ENCODE results near the gene EFHC2.

EFHC2 gene

DNA sequence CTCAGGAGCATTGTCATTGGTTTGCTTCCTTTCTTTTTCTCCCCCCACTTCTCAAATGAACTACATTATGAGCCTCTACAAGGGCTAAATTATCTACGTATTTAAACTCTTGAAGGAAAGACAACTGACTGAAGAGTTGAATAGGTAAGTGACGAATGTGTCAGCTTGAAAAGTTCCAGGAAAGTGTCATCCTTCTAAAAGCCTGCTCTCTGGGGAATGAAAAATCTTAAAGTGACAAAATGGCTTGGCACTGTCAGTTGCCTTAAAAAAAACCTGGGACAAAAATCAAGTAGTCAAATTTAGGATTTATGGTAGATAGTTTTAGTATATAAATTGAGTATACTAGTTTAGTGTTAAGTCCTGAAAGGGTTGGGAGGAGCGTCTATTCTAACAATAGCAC lies 196.3 kb downstream of the EFHC2 start:
- no peak for DNase-seq (ENCODE audit: low read depth in 3 of 3)

GRCh38 chrX:44144177-44144945 lies 199.1 kb downstream of the EFHC2 start:
- no peak for DNase-seq (ENCODE audit: low read depth in 3 of 3)

DNA sequence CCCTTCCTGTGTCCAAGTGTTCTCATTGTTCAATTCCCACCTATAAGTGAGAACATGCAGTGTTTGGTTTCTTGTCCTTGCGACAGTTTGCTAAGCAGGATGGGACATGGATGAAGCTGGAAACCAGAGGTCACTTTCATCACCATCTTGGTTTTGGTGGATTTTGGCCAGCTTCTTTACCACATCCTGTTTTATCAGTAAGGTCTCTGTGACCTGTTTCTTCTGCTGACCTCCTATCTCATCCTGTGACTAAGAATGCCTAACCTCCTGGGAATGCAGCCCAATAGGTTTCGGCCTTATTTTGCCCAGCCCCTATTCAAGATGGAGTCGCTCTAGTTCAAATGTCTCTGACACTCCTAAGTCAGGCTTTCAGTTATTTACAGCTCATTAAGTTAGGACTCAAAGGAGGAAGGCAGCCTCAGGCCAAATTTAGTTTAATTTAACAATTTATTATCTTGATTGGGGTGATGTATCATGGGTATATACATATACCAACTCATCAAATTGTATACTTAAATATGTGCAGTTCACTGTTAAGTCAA lies 200.3 kb downstream of the EFHC2 start:
- DNase-seq (ENCODE audit: low read depth in 3 of 3), result no peak

DNA sequence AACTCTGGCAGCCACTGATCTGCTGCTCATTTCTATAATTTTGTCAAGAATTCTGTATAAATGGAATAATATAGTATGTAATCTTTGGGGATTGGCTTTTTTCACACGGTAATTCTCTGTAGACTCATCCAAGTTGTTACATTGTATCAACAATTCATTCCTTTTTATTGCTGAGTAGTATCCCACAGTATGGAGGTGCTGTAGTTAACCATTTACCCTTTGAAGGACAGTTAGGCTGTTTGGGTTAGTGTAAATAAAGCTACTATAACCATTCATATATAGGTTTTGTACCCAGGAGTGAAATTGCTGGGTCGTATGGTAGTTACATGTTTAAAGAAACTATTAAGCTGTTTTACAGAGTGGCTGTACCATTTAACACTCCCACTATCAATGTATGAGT lies 213.3 kb downstream of the EFHC2 start:
- DNase-seq (ENCODE audit: low read depth in 3 of 3), result no peak

DNA sequence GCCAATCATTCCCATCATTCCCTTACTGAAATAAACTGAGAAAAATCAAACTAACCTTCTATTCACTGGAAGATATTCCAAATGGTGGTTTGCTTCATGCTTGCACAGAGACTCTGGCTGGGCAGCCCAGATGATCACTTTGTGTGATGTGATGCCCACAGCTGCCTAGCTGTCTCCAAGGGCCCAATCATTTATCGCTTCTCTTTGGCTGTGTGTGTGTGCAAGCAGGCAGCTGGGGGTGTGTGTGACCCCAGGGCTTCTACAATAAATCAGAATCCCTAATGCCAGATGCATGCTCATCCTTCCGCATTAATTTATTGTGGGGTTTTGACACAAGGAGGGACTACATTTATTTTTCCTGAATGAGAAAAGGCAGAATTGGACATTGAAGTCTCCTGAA lies 230.1 kb downstream of the EFHC2 start:
- no peak for DNase-seq (ENCODE audit: low read depth in 3 of 3)

DNA sequence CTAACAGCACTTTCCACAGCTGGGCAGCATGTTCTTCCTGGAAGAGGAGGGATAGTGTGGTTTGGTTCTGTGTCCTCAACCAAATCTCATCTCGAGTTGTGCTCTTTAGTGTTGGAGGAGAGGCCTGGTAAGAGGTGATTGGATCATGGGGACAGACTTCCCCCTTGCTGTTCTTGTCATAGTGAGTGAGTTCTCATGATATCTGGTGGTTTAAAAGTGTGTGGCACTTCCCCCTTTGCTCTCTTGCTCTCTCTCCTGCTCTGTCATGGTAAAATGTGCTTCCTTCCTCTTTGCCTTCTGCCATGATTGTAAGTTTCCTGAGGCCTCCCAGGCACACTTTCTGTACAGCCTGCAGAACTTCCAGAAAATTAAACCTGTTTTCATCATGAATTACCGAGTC lies 236.6 kb downstream of the EFHC2 start:
- DNase-seq (ENCODE audit: low read depth in 3 of 3), result no peak

GRCh38 chrX:44105228-44105913 lies 238.1 kb downstream of the EFHC2 start:
- DNase-seq (ENCODE audit: low read depth in 3 of 3), result no peak

GRCh38 chrX:44104699-44105098 lies 238.8 kb downstream of the EFHC2 start:
- DNase-seq (ENCODE audit: low read depth in 3 of 3), result no peak

GRCh38 chrX:44101281-44101680 lies 242.2 kb downstream of the EFHC2 start:
- DNase-seq (ENCODE audit: low read depth in 3 of 3), result no peak

DNA sequence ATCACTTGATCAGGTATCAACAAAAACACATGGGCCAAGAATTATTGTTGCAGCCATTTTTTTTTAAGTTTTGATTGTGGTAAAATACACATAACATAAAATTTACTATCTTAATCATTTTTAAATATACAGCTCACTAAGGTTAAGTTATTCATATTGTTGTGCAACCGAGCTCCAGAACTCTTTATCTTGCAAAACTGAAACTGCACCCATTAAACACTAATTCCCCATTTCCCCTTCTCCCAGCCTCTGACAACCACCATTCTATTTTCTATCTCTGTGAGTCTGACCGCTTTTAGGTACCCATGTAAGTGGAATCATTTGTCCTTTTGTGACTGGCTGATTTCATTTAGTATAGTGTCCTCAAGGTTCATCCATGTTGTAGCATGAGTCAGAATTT lies 244.1 kb downstream of the EFHC2 start:
- DNase-seq (ENCODE audit: low read depth in 3 of 3), result no peak
